IPS-18a (cell line): ENCODE data around the gene PRKAR1A.

Source experiments
- H3K27ac ChIP-seq: one replicate; pipeline ENCODE4 v1.5.1; 2013; ENCODE audit warnings: low read length
- H3K27me3 ChIP-seq: one replicate; pipeline ENCODE4 v1.6.1; 2013; ENCODE audit warnings: mild to moderate bottlenecking, low read length; ENCODE audit not compliant: control insufficient read depth, insufficient read depth
- H3K36me3 ChIP-seq: one replicate; pipeline ENCODE4 v1.6.1; 2013; ENCODE audit warnings: low read depth, low read length; ENCODE audit not compliant: control insufficient read depth
- H3K4me1 ChIP-seq: one replicate; pipeline ENCODE4 v1.6.1; 2013; ENCODE audit warnings: low read depth, low read length; ENCODE audit not compliant: control insufficient read depth
- H3K4me3 ChIP-seq: one replicate; pipeline ENCODE4 v1.5.1; 2013; ENCODE audit warnings: low read length
- H3K9ac ChIP-seq: one replicate; pipeline ENCODE4 v1.6.1; 2013; ENCODE audit warnings: mild to moderate bottlenecking, low read length, moderate library complexity
- H3K9me3 ChIP-seq: one replicate; pipeline ENCODE4 v1.6.1; 2013; ENCODE audit warnings: low read depth, low read length; ENCODE audit not compliant: control insufficient read depth

The PRKAR1A gene

DNA sequence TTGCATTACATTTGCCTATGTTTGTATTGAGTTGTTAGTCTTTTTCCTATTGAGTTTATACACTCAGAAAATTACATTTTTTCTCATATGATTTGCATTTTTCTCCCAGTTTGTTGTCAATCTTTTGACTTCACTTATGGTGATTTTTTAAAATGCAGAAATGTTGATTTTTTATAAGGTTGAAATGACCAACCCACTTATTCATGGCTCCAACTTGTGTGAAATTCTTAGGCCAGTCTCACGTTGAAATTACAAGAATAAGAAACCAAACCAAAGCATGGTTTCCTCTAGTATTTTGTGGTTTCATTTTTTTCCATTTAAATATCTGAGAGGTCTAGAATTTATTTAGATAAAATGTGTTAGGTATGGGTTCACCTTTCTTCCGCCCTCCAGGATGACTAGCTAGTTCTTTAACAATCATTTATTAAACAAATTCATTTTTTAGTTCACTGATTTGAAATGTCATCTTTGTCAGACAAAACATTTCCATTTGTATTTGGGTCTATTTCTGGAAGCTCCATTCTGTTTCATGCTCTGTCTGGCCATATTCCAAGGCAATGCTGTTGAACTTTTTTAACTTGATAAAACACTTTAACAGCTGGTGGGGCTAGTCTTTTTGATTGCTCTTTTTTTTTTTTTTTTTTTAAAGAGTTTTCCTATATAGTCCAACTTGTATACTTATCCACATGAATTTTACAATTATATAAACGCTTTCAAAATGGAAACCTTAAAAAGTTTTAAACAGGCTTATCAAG lies 48.9 kb downstream of the PRKAR1A start:
- H3K27ac ChIP-seq: no peak overlapping the region
- no peaks in the 10 kb centered on the region for H3K9me3 ChIP-seq
- no peak overlapping the region for H3K9ac ChIP-seq
- no peaks in the 10 kb centered on the region for H3K36me3 ChIP-seq
- no peaks in the 10 kb centered on the region for H3K4me1 ChIP-seq
- H3K27me3 ChIP-seq: no peaks in the 10 kb centered on the region
- no peak overlapping the region for H3K4me3 ChIP-seq

DNA sequence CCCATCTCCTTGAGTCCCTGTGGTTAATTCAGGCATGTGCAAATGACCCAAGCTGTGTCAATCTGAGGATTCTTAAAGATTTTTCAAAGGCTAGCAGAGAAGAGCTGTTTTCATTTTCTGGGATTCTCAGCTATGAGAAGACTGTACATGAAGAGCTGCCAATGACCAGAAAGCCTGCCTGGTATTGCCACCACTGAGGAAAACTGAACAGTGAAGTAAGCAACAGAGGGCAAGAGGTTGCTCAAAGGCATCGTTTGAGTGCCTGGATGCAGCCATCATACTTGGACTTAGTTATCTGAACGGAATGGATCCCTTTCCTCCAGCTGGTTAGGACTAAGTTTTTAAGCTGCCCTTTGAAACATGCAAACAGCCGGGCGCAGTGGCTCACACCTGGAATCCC lies 50.5 kb downstream of the PRKAR1A start:
- Histone ChIP-seq H3K27me3 (no peaks in the 10 kb centered on the region), H3K9me3 (no peaks in the 10 kb centered on the region), H3K27ac (no peak overlapping the region), H3K4me1 (no peaks in the 10 kb centered on the region), H3K9ac (no peak overlapping the region), H3K4me3 (no peak overlapping the region), H3K36me3 (no peaks in the 10 kb centered on the region)

DNA sequence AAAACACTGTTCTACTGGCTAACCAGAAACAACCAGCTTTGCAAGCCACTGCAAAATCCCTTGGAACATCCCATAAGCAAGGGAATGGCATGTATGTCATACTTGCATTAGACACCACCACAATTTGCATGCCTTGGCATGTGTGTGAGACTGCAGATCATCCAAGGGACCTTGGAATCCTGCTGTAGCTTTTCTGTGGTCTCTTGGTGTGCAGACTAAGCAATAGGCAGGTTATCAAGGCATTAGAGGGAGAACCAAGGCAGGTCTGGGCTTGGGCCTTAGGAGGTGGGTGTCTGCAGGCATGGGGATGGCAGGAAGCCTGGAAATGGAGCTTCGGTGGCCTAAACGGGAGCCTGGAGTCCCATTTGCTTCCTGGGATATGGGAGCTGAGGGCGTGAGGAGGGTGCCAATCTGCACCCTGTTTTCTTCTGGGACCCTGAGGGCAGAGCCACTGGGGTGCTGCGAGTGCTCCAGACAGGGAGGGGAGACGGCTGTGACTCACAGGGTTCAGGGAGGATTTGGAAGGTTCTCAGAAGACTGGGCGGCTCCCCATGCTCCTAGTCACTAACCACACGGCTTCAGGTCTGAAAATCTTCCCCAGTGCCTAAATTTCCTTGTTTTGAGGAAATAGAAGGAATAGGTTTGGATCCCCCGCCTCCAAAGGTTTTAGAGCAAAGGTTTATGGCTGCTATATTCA lies 52.3 kb downstream of the PRKAR1A start:
- no peaks in the 10 kb centered on the region for H3K4me1 ChIP-seq

DNA sequence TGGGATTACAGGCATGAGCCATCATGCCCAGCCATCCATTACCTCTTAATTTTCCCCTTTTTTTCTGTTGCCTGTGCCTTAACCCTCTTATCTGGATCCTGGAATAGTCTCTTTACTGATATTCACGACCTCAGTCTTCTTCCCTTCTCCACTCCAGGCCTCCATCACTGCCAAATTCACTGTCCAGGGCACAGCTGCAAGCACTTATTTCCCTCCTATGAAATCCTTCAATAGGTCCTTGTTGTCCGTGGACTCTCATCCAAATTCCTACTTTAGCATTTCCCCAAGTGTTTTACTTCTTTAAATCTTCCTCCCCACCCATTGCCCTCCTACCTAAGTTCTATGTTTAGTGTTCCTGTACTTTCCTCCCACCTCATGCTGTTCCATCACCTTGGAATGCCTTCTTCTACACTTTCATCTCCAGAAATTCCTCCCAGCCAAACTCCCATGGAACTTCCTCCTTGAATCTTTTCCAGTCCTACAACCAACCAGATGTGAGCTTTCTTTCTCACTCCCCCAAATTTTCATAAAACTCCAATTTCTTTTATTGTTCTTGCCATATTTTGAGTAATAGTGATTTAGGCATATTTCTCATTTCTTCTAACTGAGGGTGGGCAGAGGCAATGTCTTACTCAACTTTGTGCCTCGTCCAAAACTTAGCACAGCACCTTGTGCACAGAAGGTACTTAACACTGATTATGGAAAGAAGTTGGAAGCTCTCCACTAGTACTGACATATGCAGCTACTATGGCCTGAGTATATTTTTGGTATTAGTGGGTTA lies 53.6 kb downstream of the PRKAR1A start:
- Histone ChIP-seq H3K4me1 (no peaks in the 10 kb centered on the region), H3K4me3 (no peak overlapping the region), H3K27ac (no peak overlapping the region), H3K36me3 (no peaks in the 10 kb centered on the region), H3K9ac (no peak overlapping the region), H3K9me3 (no peaks in the 10 kb centered on the region), H3K27me3 (no peaks in the 10 kb centered on the region)

More for the DNA sequence above, 52.3 kb downstream of the PRKAR1A start:
- Histone ChIP-seq H3K9ac (no peak overlapping the region), H3K9me3 (no peaks in the 10 kb centered on the region), H3K27me3 (no peaks in the 10 kb centered on the region), H3K27ac (no peak overlapping the region), H3K36me3 (no peaks in the 10 kb centered on the region), H3K4me3 (no peak overlapping the region)

DNA sequence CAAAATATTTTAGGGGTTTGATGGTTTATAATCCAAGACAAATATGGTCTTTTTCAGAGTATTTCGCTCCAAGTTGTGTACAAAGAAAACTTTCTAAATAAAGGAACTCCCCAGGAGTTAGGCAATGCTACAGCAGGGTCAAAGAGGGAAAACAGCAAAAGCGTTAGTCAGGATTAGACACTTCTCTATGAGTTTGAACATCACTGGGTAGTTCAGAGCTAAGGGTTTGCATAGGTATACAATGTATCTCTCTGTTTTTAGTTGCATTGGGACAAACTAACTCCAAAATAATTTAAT lies 54.2 kb downstream of the PRKAR1A start:
- H3K4me3 ChIP-seq: no peak overlapping the region
- H3K4me1 ChIP-seq: no peaks in the 10 kb centered on the region
- no peaks in the 10 kb centered on the region for H3K36me3 ChIP-seq
- H3K27me3 ChIP-seq: no peaks in the 10 kb centered on the region
- H3K9me3 ChIP-seq: no peaks in the 10 kb centered on the region
- no peak overlapping the region for H3K9ac ChIP-seq
- no peak overlapping the region for H3K27ac ChIP-seq

DNA sequence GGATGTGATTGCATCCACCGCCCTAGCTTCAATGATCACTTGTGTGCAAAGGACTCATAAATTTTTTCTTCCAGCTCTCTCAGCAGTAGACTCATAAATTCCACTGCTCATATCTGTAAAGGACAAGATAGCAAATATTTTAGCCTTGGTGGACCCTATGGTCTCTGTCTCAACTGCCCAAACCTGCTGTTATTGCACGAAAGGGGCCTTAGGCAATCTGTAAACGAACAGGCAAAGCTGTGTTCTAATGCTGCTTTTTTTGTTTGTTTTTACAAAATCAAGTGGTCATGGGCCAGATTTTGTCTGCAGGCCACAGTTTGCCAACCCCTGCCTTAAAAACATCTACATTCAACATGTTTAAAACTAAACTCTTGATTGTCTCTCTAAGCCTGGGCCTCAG lies 54.8 kb downstream of the PRKAR1A start:
- H3K4me3 ChIP-seq: no peak overlapping the region
- H3K4me1 ChIP-seq: no peaks in the 10 kb centered on the region
- H3K9me3 ChIP-seq: no peaks in the 10 kb centered on the region
- H3K27me3 ChIP-seq: no peaks in the 10 kb centered on the region
- no peaks in the 10 kb centered on the region for H3K36me3 ChIP-seq
- no peak overlapping the region for H3K27ac ChIP-seq
- H3K9ac ChIP-seq: no peak overlapping the region

DNA sequence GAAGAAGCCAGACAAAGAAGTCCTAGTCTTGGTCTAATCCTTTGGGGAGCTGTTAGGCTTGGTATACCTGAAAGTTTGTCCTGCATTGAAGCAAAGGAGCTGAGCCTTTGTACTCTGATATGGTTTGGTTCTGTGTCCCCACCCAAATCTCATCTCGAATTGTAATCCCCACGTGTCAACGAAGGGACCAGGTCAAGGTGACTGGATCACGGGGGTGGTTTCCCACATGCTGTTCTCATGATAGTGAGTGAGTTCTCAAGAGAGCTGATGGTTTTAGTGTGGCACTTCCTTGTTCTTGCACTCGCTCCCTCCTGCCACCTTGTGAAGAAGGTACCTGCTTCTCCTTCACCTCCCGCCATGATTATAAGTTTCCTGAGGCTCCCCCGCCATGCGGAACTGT lies 55.4 kb downstream of the PRKAR1A start:
- Histone ChIP-seq H3K4me1 (no peaks in the 10 kb centered on the region), H3K4me3 (no peak overlapping the region), H3K9me3 (no peaks in the 10 kb centered on the region), H3K27ac (no peak overlapping the region), H3K27me3 (no peaks in the 10 kb centered on the region), H3K36me3 (no peaks in the 10 kb centered on the region), H3K9ac (no peak overlapping the region)

DNA sequence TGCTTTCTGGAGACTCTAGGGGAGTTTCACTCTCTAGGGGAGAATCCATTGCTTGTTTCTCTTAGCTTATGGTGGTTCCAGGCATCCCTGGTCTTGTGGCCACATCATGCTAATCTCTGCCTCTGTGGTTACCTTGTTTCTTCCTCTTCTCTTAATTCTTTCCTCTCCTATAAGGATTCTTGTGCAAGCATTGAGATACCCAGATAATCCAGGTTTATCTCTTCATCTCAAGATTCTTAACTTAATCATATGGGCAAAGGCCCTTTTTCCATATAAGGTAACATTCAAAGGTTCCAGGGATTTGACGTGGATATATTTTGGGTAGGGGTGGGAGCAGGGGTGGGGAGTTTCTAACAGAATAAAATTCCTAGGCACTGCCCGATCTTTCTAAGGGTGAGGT lies 56.4 kb downstream of the PRKAR1A start:
- Histone ChIP-seq H3K27ac (no peak overlapping the region), H3K4me1 (no peaks in the 10 kb centered on the region), H3K27me3 (no peaks in the 10 kb centered on the region), H3K9me3 (no peaks in the 10 kb centered on the region), H3K36me3 (no peaks in the 10 kb centered on the region), H3K4me3 (no peak overlapping the region), H3K9ac (no peak overlapping the region)

DNA sequence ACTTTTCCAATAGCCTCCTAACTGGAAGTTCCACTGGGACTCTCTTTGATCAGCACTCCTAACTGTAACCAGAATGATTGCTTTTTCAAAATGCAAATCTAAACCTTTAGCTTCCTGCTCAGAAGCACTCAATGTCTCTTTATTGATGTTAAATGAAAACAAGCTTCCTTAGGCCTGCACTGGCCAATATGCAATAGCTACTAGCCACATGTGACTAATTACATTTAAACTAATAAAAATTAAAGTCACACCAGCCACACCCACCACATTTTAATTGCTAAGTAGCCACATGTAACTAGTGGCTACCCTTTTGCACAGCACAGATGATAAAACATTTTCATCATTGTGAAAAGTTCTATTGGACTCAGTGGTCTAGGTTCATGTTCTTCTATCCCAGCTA lies 57.1 kb downstream of the PRKAR1A start:
- Histone ChIP-seq H3K4me1 (no peaks in the 10 kb centered on the region), H3K9ac (no peak overlapping the region), H3K36me3 (no peaks in the 10 kb centered on the region), H3K27me3 (no peaks in the 10 kb centered on the region), H3K4me3 (no peak overlapping the region), H3K27ac (no peak overlapping the region), H3K9me3 (no peaks in the 10 kb centered on the region)

DNA sequence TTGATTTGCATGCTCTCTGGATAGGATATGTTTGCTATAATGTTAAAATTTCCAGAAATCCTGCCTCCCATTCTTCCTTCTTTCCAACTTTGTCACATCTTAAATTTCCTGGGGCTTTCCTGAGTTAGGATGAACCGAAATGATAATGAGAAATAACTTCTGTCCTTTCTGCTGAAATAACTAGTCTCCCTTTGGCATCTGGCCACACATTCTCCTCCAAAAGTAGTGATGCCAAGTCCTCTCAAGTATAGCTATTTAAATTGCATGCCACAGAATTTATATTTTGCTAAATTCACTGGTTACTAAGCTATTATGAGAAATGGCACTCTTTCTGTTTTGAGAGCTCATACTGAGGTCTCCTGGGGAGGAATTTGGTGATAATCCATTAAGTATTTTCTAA lies 58.3 kb downstream of the PRKAR1A start:
- Histone ChIP-seq H3K4me3 (no peak overlapping the region), H3K36me3 (no peaks in the 10 kb centered on the region), H3K9me3 (no peaks in the 10 kb centered on the region), H3K27ac (no peak overlapping the region), H3K9ac (no peak overlapping the region), H3K4me1 (no peaks in the 10 kb centered on the region), H3K27me3 (no peaks in the 10 kb centered on the region)

DNA sequence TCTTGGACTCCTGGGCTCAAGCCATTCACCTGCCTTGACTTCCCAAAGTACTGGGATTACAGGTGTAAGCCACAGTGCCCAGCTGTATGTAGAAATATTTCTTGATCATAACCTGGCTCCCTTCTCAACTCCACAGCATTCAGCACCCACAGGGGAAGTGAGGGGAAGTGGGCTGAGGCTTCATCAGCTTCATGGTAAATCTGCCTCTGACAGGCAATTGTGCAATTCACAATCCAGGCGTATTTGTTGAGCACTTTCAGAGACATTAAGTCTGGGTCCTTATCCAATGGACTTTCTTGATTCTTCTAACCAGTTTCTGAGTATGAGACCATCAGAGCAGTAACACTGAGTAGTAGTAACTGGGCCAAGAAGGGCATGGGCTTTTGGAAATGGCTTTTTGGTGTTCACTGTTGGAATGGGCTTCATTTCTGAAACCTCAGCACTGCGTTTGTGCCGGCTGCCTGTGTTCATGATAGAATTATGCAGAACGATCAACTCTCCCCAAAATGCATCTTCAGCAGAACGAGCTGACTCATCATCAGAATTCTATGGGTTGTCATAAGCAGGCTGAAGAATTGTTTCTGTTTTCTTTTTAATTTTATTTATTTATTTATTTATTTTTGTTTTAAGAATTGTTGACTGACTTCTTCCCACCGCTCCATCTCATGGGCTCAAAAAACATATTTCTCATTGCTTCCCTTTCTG lies 60.1 kb downstream of the PRKAR1A start:
- no peaks in the 10 kb centered on the region for H3K27me3 ChIP-seq
- H3K9me3 ChIP-seq: no peaks in the 10 kb centered on the region
- H3K27ac ChIP-seq: no peak overlapping the region
- no peak overlapping the region for H3K9ac ChIP-seq
- H3K4me1 ChIP-seq: no peaks in the 10 kb centered on the region
- H3K36me3 ChIP-seq: no peaks in the 10 kb centered on the region
- H3K4me3 ChIP-seq: no peak overlapping the region
